GM13976 (cell line): ENCODE data around the gene ITPA.

ENCODE experiments used
- DNase-seq: peaks from one replicate; pipeline ENCODE4 v3.0.0; 2012; ENCODE audit warnings: low spot score
- CTCF ChIP-seq: IDR thresholded peaks from 2 replicates; pipeline ENCODE4 v1.5.1; 2012; ENCODE audit warnings: borderline replicate concordance, mild to moderate bottlenecking; ENCODE audit not compliant: insufficient read depth; ENCODE audit errors: extremely low read depth, missing control alignments, control extremely low read depth
- in situ Hi-C: fragments of 300-500 bp; cut with MboI; formaldehyde crosslinking; loops from one replicate; pipeline ENCODE4 v1.12.0; 2022; ENCODE audit warnings: low sequenced_read_pairs, mixed read lengths, inconsistent platforms; ENCODE audit not compliant: unreplicated experiment

Gene ITPA

GRCh38 chr20:3164763-3165410 lies 44.4 kb upstream of the ITPA start:
- TF ChIP-seq CTCF = no peak
- in situ Hi-C loops = no loop called here
- DNase-seq = peak; percentile 23

GRCh38 chr20:3165473-3166337 lies 43.6 kb upstream of the ITPA start:
- DNase-seq = peak; percentile 34
- in situ Hi-C loops = no loop called here
- no peak for TF ChIP-seq CTCF

- TF ChIP-seq CTCF = no peak
- peak; percentile 24 for DNase-seq
- in situ Hi-C loops = no loop called here
These were observed 42.9 kb upstream of the ITPA start for GRCh38 chr20:3166338-3166912.

GRCh38 chr20:3166913-3167342 lies 42.4 kb upstream of the ITPA start:
- in situ Hi-C loops = no loop called here
- no peak for TF ChIP-seq CTCF
- no peak for DNase-seq

GRCh38 chr20:3167738-3168078 lies 41.6 kb upstream of the ITPA start:
- TF ChIP-seq CTCF = no peak
- in situ Hi-C loops = no loop called here
- peak; percentile 16 for DNase-seq

GRCh38 chr20:3168079-3168828 lies 41.0 kb upstream of the ITPA start:
- DNase-seq = peak; percentile 27
- TF ChIP-seq CTCF = no peak
- in situ Hi-C loops = no loop called here
